Bone marrow (tissue), 2 donors: Measurements from ENCODE around the gene PROX1.

Experiments
- DNase-seq, 2 donors: peaks; one replicate each; lab custom pipeline; 2025; lab: John Stamatoyannopoulos, UW

The PROX1 gene

DNA sequence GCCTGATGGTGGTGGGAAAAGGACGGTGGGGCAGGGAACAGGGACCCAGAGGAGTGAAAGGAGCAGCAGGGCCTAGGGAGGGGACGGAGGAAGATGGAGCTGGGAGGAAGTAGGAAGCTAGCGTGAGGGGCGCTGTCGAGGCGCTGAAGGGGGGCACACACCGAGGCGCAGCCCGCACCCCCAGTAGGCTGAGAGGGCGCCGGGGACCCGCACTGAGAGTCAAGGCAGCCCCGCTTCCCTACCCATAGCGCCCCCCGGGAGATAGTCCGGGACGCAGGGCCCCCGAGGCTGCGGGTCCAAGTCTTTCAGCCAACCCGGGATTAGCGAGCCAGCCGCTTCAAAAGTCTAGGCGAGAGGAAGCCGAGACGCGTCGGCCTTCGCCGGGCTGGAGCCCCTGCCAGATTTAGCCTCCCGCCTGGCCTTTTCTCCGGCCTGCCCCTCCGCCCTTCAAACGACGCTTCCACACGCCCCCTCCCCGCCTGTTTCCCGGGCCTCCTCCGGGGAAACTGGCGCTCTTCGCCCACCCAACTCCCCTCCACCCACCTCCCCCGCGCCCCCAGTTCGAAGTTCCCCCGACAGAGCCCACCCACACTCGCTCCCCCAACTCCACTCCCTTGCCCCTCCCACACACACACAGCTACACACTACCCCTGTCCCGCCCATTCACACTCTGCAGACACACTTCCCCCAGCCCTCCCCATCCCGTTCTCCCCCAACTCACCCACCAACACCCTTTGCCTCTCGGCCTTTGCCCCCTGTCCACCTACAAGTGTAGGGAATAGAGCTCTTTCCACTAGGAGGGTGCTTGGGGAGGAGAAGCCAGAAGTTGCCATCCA lies 7.8 kb upstream of the PROX1 start:
- no peak for DNase-seq

DNA sequence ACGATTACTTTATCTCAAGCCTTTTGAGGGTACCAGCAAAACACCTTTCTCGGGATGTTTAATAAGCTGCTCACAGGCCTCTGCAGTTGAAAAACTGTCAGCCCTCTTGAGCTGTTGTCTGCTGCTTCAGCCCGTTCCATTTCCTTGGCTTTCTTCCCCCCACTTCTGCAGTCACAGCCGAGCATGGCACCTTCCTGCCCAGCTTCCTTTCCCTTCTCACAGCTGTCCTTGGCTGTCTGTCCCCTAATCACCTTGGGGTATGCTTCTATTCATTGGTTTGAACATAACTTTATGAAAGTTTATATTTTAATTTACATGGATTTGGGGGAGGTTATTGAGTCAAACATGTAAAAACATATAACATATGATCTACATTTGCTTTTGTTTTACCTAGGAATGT lies 6.9 kb upstream of the PROX1 start:
- no peak for DNase-seq

- no peak for DNase-seq
Observed at GRCh38 chr1:213982289-213982671, 5.5 kb upstream of the PROX1 start.

- no peak for DNase-seq
Observed at GRCh38 chr1:213982672-213983492, 4.9 kb upstream of the PROX1 start.

DNA sequence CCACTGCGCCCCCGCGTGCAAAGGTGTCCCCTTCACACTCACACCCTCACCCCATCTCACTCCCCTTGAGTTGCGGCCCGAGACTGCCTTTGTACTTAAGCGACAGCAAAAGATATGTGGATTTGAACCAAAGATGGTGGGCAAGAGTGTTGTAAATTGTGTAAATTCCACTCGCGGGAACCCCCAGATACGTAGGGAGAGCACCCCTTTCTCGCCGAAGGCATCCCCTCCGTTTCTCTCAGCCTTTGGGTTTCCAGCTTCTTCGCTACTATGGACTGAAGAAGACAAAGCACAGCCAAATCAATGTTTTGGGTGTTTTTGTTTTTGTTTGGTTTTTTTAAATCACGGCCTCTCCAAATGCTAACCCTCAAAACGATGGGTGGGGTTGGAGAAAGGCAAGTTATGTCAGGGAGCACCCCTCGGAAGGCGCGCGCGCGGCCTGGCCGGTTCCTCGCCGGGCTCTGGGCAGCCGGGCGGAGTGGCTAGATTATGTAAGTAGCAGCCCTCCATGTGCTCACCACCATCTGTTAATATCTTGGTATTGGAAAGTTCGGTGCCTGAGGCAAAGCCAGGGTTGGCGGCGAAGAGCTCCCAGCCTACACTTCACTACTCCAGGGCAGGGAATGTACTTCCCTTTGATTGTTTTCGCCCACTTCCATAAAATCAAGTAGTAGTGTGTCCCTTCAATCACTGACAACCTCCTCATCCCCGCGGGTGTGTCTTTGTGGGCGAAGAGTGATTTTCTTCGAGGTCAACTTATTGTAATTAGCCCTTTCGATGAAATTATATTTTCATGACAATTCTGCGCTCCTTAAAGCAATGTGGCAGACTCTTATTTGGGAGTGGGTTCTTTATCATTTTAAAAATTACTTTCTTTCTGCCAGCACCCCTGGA lies 4.0 kb upstream of the PROX1 start:
- no peak for DNase-seq

GRCh38 chr1:213984387-213985208 lies 3.2 kb upstream of the PROX1 start:
- DNase-seq = no peak

DNA sequence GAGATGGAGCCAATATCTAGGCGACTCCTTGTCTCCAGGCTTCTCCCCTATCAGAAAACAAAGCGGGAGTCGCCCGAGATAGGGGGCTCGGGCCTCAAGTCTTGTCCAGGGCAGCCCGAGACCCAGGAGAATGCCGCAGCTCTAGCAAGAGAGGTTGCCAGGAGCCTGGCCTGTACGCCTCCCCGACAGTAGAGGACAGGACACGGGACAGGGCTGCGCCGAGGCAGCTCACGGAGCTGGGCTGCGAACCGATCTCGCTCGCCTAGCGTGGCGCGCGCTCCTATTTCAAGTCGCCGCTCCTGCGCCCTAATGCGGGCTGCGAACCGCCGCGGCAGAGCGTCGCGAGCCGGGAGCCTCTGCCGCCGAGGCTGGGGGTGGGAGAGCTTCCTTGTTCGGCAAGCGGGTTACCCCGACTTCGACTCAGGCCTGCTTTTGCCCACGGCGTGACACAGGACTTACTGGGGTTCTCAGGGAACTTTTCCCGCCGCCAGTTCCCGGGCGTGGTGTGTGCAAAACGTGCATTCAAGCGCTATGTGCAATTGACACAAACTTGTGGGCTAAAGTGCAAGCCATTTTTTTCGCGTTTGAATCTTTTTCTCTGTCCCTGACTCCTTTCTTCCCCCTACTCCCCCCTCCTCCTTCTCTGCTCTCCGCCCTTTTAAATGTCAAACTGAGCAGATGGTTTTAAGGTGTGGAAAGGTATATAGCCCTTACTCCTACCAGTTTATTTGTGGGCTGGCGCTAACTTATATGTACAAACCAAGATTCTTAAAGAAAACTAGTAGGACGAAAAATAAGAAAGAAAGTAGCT lies 2.4 kb upstream of the PROX1 start:
- no peak for DNase-seq

DNA sequence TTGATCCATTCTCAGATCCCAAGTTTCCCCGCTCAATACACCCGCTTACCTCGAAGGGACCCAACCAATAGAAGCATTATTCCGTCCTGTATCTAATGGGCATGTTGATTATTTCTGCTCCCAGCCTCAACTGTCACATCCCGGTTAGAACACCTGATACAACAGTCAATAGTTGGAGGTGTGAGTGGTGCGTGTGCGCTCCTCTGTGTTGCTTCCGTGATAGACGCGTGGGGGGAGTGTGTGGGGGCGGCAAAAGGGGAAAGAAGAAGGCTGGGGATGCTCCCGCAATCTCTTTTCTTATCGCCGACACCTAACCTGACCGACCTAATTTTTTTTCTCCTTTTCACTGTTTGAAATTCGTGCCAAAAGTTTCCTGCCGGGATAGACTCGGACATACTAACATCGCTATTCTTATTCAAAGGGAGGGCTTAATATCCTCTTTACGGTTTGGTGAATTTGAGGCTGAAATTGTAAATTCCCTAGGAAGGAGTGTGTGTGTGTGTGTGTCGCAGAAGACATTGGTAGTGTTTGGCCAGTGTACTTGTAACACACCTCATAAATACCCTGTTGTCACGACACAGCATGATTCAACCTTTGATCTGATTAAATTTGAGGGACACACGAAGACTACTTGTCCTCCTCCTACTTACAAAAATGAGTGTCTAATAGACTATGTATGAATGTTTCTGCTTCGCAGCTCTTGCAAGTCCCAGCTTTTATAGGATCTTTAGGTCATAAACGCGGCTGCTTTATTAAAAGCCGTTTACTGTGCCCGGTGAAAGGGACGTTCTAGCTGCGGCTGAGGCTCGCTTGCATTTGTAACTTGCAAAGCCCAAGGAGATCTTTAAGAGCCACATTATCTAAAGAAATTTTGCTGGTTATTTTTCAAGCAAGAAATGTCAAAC lies 1.5 kb upstream of the PROX1 start:
- DNase-seq = no peak

GRCh38 chr1:213986925-213987250 lies 885 bp upstream of the PROX1 start:
- no peak for DNase-seq

DNA sequence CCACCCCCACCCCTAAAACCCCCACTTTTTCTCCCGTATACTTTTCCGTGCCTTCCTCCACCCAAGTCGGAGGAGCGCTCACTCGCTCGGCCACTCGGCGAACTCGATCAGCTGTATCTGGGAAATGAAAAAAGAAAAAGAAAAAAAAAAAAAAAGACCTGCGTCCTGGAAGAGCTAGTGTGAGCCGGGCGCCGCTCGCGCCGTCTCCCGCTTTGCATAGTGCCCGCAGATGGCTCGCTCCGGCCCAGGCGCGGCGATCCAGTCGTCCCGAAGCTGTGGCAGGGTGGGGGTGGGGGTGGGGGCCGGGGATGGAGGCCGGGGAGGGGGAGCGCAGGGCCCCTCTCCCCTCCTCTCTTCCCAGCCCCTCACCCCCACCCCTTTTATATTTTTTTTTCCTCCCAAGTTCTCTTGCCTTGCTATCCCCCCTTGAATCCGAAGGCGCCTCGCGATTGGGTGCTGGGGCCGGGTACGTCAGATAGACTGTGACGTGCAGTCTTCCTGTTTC lies 299 bp upstream of the PROX1 start:
- no peak for DNase-seq

DNA sequence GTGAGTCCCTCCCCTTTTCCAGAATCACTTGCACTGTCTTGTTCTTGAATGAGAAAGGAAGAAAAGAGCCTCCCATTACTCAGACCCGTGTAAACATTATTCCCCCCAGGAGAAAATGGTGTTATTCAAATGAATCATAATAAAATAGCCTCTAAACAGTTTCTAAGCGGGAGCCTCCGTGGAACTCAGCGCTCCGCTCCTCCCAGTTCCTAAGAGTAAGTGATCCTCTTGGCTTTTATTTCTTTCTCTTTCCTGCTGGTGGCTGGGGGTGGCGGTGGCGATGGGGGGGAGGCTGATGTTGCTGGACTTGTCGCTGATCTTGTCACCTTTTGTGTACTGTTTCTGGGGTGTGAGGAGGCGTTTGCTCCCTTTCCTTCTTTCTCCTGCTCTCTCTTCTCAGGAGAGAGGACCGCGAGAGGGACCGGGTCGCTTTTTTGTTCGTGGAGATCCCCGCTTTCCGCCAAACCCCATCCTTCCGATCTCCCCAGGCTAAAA lies 781 bp downstream of the PROX1 start:
- no peak for DNase-seq

GRCh38 chr1:213989002-213989855 lies 1.5 kb downstream of the PROX1 start:
- DNase-seq = no peak

DNA sequence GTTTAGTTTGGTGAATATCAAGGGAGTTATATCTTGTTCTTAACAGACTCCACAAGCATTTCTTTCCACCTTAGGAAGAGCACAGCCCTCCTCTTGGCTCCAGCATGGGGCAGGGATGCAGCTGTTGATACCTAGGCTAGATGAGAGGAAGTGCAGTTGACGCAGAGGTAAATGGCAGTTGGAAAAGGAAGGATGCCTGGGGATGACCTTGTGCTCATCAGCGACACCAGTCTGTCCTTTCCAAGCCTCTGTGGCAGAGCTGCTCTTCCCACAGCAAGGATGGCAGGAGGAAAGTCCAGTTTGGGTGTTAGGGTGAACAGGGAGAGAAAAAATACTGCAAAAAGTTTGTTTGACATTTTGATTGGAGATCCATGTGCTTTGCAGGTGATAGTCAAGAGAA lies 6.2 kb downstream of the PROX1 start:
- no peak for DNase-seq

DNA sequence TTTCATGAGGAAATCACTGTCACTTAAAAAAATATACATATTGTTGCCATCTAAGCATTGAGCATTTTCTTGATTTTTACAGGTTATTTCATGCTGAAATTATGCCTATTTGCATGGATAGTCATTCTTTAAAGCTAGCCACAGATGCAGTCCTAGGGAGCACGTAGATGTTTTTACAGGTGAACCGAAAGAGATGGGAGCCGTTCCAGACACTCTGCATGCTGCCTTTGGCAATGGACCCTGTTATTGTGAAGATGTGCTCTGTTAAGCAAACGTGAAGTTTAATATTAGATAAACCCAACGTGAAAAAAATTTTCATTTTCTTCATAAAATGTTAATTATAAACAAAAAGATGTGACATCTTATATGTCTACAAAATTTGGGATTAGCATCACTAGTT lies 7.1 kb downstream of the PROX1 start:
- DNase-seq = no peak

- no peak for DNase-seq
Observed at GRCh38 chr1:213995603-213996002, 7.8 kb downstream of the PROX1 start.

- DNase-seq = no peak
Observed at GRCh38 chr1:213996320-213997037, 8.7 kb downstream of the PROX1 start.

GRCh38 chr1:213997038-213997771 lies 9.4 kb downstream of the PROX1 start:
- DNase-seq = no peak
